Astrocyte (in vitro differentiated cells and primary cell): Measurements from ENCODE around the gene PUS10.

Source experiments
- CTCF ChIP-seq: IDR thresholded peaks from 2 replicates; pipeline ENCODE4 v1.5.1; 2011; ENCODE audit warnings: low read depth, mild to moderate bottlenecking, inconsistent platforms, low read length, moderate library complexity; ENCODE audit not compliant: insufficient read depth
- EZH2 ChIP-seq: IDR thresholded peaks from 2 replicates; pipeline ENCODE4 v1.6.1; 2012; ENCODE audit warnings: mild to moderate bottlenecking, low read length, inconsistent platforms; ENCODE audit not compliant: insufficient read depth

- TF ChIP-seq CTCF (no peak), EZH2 (no peak)
Measured at GRCh38 chr2:61044636-61045035, 26.6 kb upstream of the PUS10 start.
